Naive thymus-derived CD4-positive, alpha-beta T cell (primary cell): ENCODE data around the gene ELAVL4. TPM values are rescaled to one million over a fixed set of nuclear protein-coding genes. Genes with fewer than 3 reads are reported as not detected.
"Not testable (repeated sequence)": the region's sequence is repeated elsewhere in the genome, so short reads cannot be mapped to it uniquely, and the experiment has no call there.

Source experiments
- ATAC-seq: fragments of 150-1000 bp; cut with Tn5 transposase; 2 replicates; pipeline ENCODE4 v1.10.0; 2021; ENCODE audit warnings: mild to moderate bottlenecking, moderate library complexity
- CTCF ChIA-PET: fragments of 350-600 bp; sonication (Branson Sonifier 250); formaldehyde crosslinking; loops from one replicate; lab custom pipeline; 2021; ENCODE audit warnings: antibody characterized with exemption; lab: Charles Lee
- POLR2A ChIA-PET: fragments of 350-600 bp; sonication (Branson Sonifier 250); formaldehyde crosslinking; loops from one replicate; lab custom pipeline; 2021; ENCODE audit warnings: antibody characterized with exemption, inconsistent platforms; lab: Charles Lee
- DNase-seq, 9 donors: peaks; one replicate each; pipeline versions ENCODE4 v3.0.0 to v3.0.0-alpha.2; 2020 to 2022; ENCODE audit warnings: mixed read lengths in 1 of 9
- H3K27ac ChIP-seq: one replicate; pipeline ENCODE4 v1.7.0; 2013; ENCODE audit warnings: mild to moderate bottlenecking, low read depth, low read length, moderate library complexity
- H3K27me3 ChIP-seq, 2 donors: one replicate each; pipeline ENCODE4 v1.7.0; 2013; ENCODE audit warnings: low read length in 2 of 2, mild to moderate bottlenecking in 2 of 2, moderate library complexity in 2 of 2; ENCODE audit not compliant: control insufficient read depth in 2 of 2, insufficient read depth in 2 of 2
- H3K36me3 ChIP-seq, 3 experiments: 1 replicate in 2 of 3; 2 replicates in 1 of 3; pipeline ENCODE4 v1.7.0; 2013; ENCODE audit warnings: low read length in 3 of 3, mild to moderate bottlenecking in 3 of 3, moderate library complexity in 1 of 3; ENCODE audit not compliant: insufficient read depth in 3 of 3, control insufficient read depth in 2 of 3
- H3K4me1 ChIP-seq, 2 donors: one replicate each; pipeline ENCODE4 v1.7.0; 2013; ENCODE audit warnings: low read length in 2 of 2, mild to moderate bottlenecking in 2 of 2, moderate library complexity in 1 of 2; ENCODE audit not compliant: control insufficient read depth in 2 of 2, insufficient read depth in 2 of 2
- H3K4me3 ChIP-seq: 2 replicates; pipeline ENCODE4 v1.7.0; 2013; ENCODE audit warnings: mild to moderate bottlenecking, low read length
- H3K9me3 ChIP-seq, 3 experiments: 1 replicate in 2 of 3; 2 replicates in 1 of 3; pipeline ENCODE4 v1.7.0; 2013; ENCODE audit warnings: low read length in 3 of 3; ENCODE audit not compliant: control insufficient read depth in 2 of 3
- H3K27ac Mint-ChIP-seq, 9 donors: one replicate each; pipeline ENCODE4 v1.8.0; 2020 to 2022; ENCODE audit warnings: mixed read lengths in 9 of 9, mild to moderate bottlenecking in 8 of 9, moderate library complexity in 5 of 9, inconsistent platforms in 2 of 9
- H3K27me3 Mint-ChIP-seq, 5 donors: one replicate each; pipeline ENCODE4 v1.8.0; 2021 to 2022; ENCODE audit warnings: mixed read lengths in 5 of 5, mild to moderate bottlenecking in 1 of 5
- H3K36me3 Mint-ChIP-seq, 5 donors: one replicate each; pipeline ENCODE4 v1.8.0; 2020 to 2022; ENCODE audit warnings: mixed read lengths in 5 of 5, mild to moderate bottlenecking in 3 of 5, inconsistent platforms in 1 of 5
- H3K4me1 Mint-ChIP-seq, 7 donors: one replicate each; pipeline ENCODE4 v1.8.0; 2020 to 2022; ENCODE audit warnings: mixed read lengths in 7 of 7, mild to moderate bottlenecking in 3 of 7, inconsistent platforms in 1 of 7
- H3K4me3 Mint-ChIP-seq, 10 donors: one replicate each; pipeline ENCODE4 v1.8.0; 2020 to 2022; ENCODE audit warnings: mild to moderate bottlenecking in 10 of 10, mixed read lengths in 10 of 10, moderate library complexity in 6 of 10, inconsistent platforms in 2 of 10
- H3K9me3 Mint-ChIP-seq, 11 donors: one replicate each; pipeline ENCODE4 v1.8.0; 2020 to 2022; ENCODE audit warnings: mixed read lengths in 11 of 11, mild to moderate bottlenecking in 4 of 11, inconsistent platforms in 1 of 11, moderate library complexity in 1 of 11
- intact Hi-C, 2 donors: fragments of 100-400 bp; cut with micrococcal nuclease; formaldehyde crosslinking; loops; one replicate each; pipeline ENCODE4 v1.15.1; 2023
- polyA plus RNA-seq, 2 donors: library from polyadenylated mRNA; unstranded; fragments of 300-500 nt; fragmentation: Illumina TruSeq; gene quantifications; one replicate each; pipeline ENCODE4 v1.2.3, GENCODE V29; 2021
- total RNA-seq, 6 experiments: library from RNA in 5 of 6; stranded (reverse) in 5 of 6; gene quantifications; 1 replicate in 5 of 6; 2 replicates in 1 of 6; pipeline ENCODE4 v1.2.3 and lab custom pipeline; 2021 to 2026

The ELAVL4 gene
- total and polyA plus RNA-seq, 7 experiments from 2014 or later: 0.76 TPM; not detected in 6

- Mint-ChIP-seq H3K4me3 (no peak overlapping the region), H3K27ac (no peak overlapping the region), H3K4me1 (no peaks in the 10 kb centered on the region), H3K9me3 (peaks cover 0 to 9% (median 0%) of the 10 kb centered on the region in 11 donors), H3K27me3 (peaks cover 0 to 12% (median 9%) of the 10 kb centered on the region in 5 donors), H3K36me3 (no peaks in the 10 kb centered on the region)
- H3K36me3 ChIP-seq: no peaks in the 10 kb centered on the region
- no peaks in the 10 kb centered on the region for H3K27me3 ChIP-seq
- intact Hi-C loops: no loop called here
- DNase-seq (no peak), ATAC-seq (no peak)
- CTCF ChIA-PET: no interaction called here
- no peak overlapping the region for H3K4me3 ChIP-seq
- H3K4me1 ChIP-seq: no peaks in the 10 kb centered on the region
- no peak overlapping the region for H3K27ac ChIP-seq
- POLR2A ChIA-PET: no interaction called here
- H3K9me3 ChIP-seq: no peaks in the 10 kb centered on the region
Observed at GRCh38 chr1:50152236-50152635, 43.5 kb downstream of the ELAVL4 start.

GRCh38 chr1:50155541-50155940 lies 46.8 kb downstream of the ELAVL4 start:
- Mint-ChIP-seq H3K36me3 (no peaks in the 10 kb centered on the region), H3K4me3 (no peak overlapping the region), H3K4me1 (no peaks in the 10 kb centered on the region), H3K9me3 (peaks cover 0 to 9% (median 0%) of the 10 kb centered on the region in 11 donors), H3K27me3 (peaks cover 0 to 10% (median 5%) of the 10 kb centered on the region in 5 donors), H3K27ac (no peak overlapping the region)
- no peak overlapping the region for H3K27ac ChIP-seq
- DNase-seq: no peak
- intact Hi-C loops: no loop called here
- H3K4me1 ChIP-seq: no peaks in the 10 kb centered on the region
- ATAC-seq: no peak
- H3K9me3 ChIP-seq: no peaks in the 10 kb centered on the region
- ChIA-PET POLR2A (no interaction called here), CTCF (no interaction called here)
- no peak overlapping the region for H3K4me3 ChIP-seq
- no peaks in the 10 kb centered on the region for H3K27me3 ChIP-seq
- H3K36me3 ChIP-seq: no peaks in the 10 kb centered on the region

- CTCF ChIA-PET: no interaction called here
- no peak overlapping the region for H3K27ac ChIP-seq
- H3K9me3 ChIP-seq: no peaks in the 10 kb centered on the region
- Mint-ChIP-seq H3K4me1 (no peaks in the 10 kb centered on the region), H3K27ac (no peak overlapping the region), H3K36me3 (no peaks in the 10 kb centered on the region), H3K27me3 (peaks cover 0 to 8% (median 5%) of the 10 kb centered on the region in 5 donors), H3K4me3 (no peak overlapping the region), H3K9me3 (peaks cover 0 to 9% (median 0%) of the 10 kb centered on the region in 11 donors)
- no peak for DNase-seq
- no peaks in the 10 kb centered on the region for H3K4me1 ChIP-seq
- no peak for ATAC-seq
- intact Hi-C loops: no loop called here
- no peaks in the 10 kb centered on the region for H3K27me3 ChIP-seq
- no peak overlapping the region for H3K4me3 ChIP-seq
- POLR2A ChIA-PET: no interaction called here
- H3K36me3 ChIP-seq: no peaks in the 10 kb centered on the region
Observed at GRCh38 chr1:50156241-50157010, 47.7 kb downstream of the ELAVL4 start.

- H3K4me3 Mint-ChIP-seq: no peak overlapping the region
- Histone ChIP-seq H3K27ac (no peak overlapping the region), H3K4me3 (no peak overlapping the region), H3K9me3 (no peaks in the 10 kb centered on the region), H3K27me3 (no peaks in the 10 kb centered on the region), H3K4me1 (no peaks in the 10 kb centered on the region), H3K36me3 (no peaks in the 10 kb centered on the region)
- H3K27me3 Mint-ChIP-seq: peaks cover 0 to 5% (median 3%) of the 10 kb centered on the region in 5 donors
- H3K9me3 Mint-ChIP-seq: peaks cover 0 to 9% (median 0%) of the 10 kb centered on the region in 11 donors
- H3K27ac Mint-ChIP-seq: no peak overlapping the region
- ATAC-seq (no peak), DNase-seq (no peak)
- H3K4me1 Mint-ChIP-seq: no peaks in the 10 kb centered on the region
- ChIA-PET POLR2A (no interaction called here), CTCF (no interaction called here)
- intact Hi-C loops: no loop called here
- no peaks in the 10 kb centered on the region for H3K36me3 Mint-ChIP-seq
Observed at GRCh38 chr1:50157306-50157941, 48.7 kb downstream of the ELAVL4 start.

GRCh38 chr1:50158421-50158820 lies 49.7 kb downstream of the ELAVL4 start:
- ATAC-seq (no peak), DNase-seq (no peak)
- H3K27ac ChIP-seq: no peak overlapping the region
- H3K27ac Mint-ChIP-seq: no peak overlapping the region
- H3K9me3 ChIP-seq: no peaks in the 10 kb centered on the region
- peaks cover 0 to 9% (median 0%) of the 10 kb centered on the region in 11 donors for H3K9me3 Mint-ChIP-seq
- no peaks in the 10 kb centered on the region for H3K36me3 ChIP-seq
- CTCF ChIA-PET: no interaction called here
- no peaks in the 10 kb centered on the region for H3K27me3 ChIP-seq
- intact Hi-C loops: no loop called here
- H3K4me1 Mint-ChIP-seq: no peaks in the 10 kb centered on the region
- no peaks in the 10 kb centered on the region for H3K4me1 ChIP-seq
- no peak overlapping the region for H3K4me3 ChIP-seq
- peaks cover 0 to 5% (median 0%) of the 10 kb centered on the region in 5 donors for H3K27me3 Mint-ChIP-seq
- H3K36me3 Mint-ChIP-seq: no peaks in the 10 kb centered on the region
- H3K4me3 Mint-ChIP-seq: no peak overlapping the region
- POLR2A ChIA-PET: no interaction called here

DNA sequence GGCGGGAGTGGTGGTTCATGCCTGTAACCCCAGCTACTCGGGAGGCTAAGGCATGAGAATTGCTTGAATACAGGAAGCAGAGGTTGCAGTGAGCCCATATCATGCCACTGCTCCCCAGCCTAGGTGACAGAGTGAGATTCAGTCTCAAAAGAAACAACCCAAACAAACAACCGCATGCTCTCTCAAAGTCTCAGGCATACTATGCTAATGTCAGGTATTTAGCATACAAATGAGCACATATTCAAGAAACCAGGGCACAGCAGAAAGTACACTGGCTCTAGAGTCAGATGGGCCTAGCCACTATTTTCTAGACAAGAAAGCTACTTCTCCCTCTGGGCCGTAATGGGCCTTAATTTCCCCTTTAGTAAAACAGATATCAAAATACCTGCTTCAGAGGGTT lies 55.0 kb downstream of the ELAVL4 start:
- no peaks in the 10 kb centered on the region for H3K27me3 ChIP-seq
- DNase-seq: no peak
- Mint-ChIP-seq H3K36me3 (no peaks in the 10 kb centered on the region), H3K27me3 (peaks cover 0 to 7% (median 0%) of the 10 kb centered on the region in 5 donors), H3K4me3 (no peak overlapping the region), H3K4me1 (no peaks in the 10 kb centered on the region), H3K9me3 (no peaks in the 10 kb centered on the region), H3K27ac (no peak overlapping the region)
- intact Hi-C loops: no loop called here
- no peak overlapping the region for H3K27ac ChIP-seq
- no peak overlapping the region for H3K4me3 ChIP-seq
- H3K36me3 ChIP-seq: no peaks in the 10 kb centered on the region
- ChIA-PET CTCF (no interaction called here), POLR2A (no interaction called here)
- H3K4me1 ChIP-seq: no peaks in the 10 kb centered on the region
- no peak for ATAC-seq
- H3K9me3 ChIP-seq: no peaks in the 10 kb centered on the region

GRCh38 chr1:50166351-50166750 lies 57.6 kb downstream of the ELAVL4 start:
- H3K4me3 Mint-ChIP-seq, H3K36me3 ChIP-seq, H3K27me3 ChIP-seq, H3K27ac ChIP-seq, H3K4me1 ChIP-seq, DNase-seq, H3K9me3 ChIP-seq, intact Hi-C loops, H3K36me3 Mint-ChIP-seq, H3K9me3 Mint-ChIP-seq, H3K27ac Mint-ChIP-seq, ATAC-seq, CTCF ChIA-PET, H3K4me1 Mint-ChIP-seq, H3K4me3 ChIP-seq, POLR2A ChIA-PET, H3K27me3 Mint-ChIP-seq: not testable (repeated sequence)
